Fibroblast of lung (primary cell): Measurements from ENCODE around the gene LRRC61. TPM values are rescaled to one million over a fixed set of nuclear protein-coding genes. Genes with fewer than 3 reads are reported as not detected.

ENCODE experiments used
- DNase-seq, 2 donors: peaks; one replicate each; pipeline versions ENCODE4 v3.0.0 to v3.0.0-alpha.2; 2010; ENCODE audit warnings: low read depth in 2 of 2
- H2AFZ ChIP-seq: 2 replicates; pipeline ENCODE4 v1.5.1; 2012; ENCODE audit warnings: low read length, control low read depth, inconsistent platforms
- H3K27ac ChIP-seq: 2 replicates; pipeline ENCODE4 v1.5.1; 2011; ENCODE audit warnings: low read length, control low read depth; ENCODE audit not compliant: insufficient read depth
- H3K27me3 ChIP-seq: 2 replicates; pipeline ENCODE4 v1.5.1; 2011; ENCODE audit warnings: mild to moderate bottlenecking, low read length; ENCODE audit not compliant: control insufficient read depth, insufficient read depth
- H3K36me3 ChIP-seq: 2 replicates; pipeline ENCODE4 v1.5.1; 2011; ENCODE audit warnings: low read length; ENCODE audit not compliant: control insufficient read depth, insufficient read depth
- H3K4me1 ChIP-seq: 2 replicates; pipeline ENCODE4 v1.5.1; 2011; ENCODE audit warnings: low read length; ENCODE audit not compliant: control insufficient read depth, insufficient read depth; ENCODE audit errors: extremely low read depth
- H3K4me2 ChIP-seq: 2 replicates; pipeline ENCODE4 v1.5.1; 2011; ENCODE audit warnings: low read length, control low read depth; ENCODE audit not compliant: insufficient read depth; ENCODE audit errors: extremely low read depth
- H3K4me3 ChIP-seq, 4 experiments: fragments of 200-600 bp in 1 of 4; sonication (generic) in 1 of 4; replicated peaks in 1 of 4; 2 replicates each; pipeline ENCODE4 v1.5.1; 2011 to 2016; ENCODE audit warnings: low read length in 4 of 4, low read depth in 3 of 4, mild to moderate bottlenecking in 3 of 4, control low read depth in 2 of 4, inconsistent platforms in 1 of 4, mixed read lengths in 1 of 4; ENCODE audit not compliant: insufficient read depth in 1 of 4; ENCODE audit errors: control extremely low read depth in 1 of 4
- H3K79me2 ChIP-seq: 2 replicates; pipeline ENCODE4 v1.5.1; 2012; ENCODE audit warnings: mild to moderate bottlenecking, low read length, inconsistent platforms; ENCODE audit not compliant: control insufficient read depth, insufficient read depth
- H3K9ac ChIP-seq: 2 replicates; pipeline ENCODE4 v1.5.1; 2011; ENCODE audit warnings: mild to moderate bottlenecking, low read length, control low read depth; ENCODE audit not compliant: insufficient read depth
- H3K9me3 ChIP-seq: 2 replicates; pipeline ENCODE4 v1.5.1; 2012; ENCODE audit warnings: low read depth, low read length; ENCODE audit not compliant: control insufficient read depth, insufficient read depth
- H4K20me1 ChIP-seq: 2 replicates; pipeline ENCODE4 v1.5.1; 2011; ENCODE audit warnings: low read length; ENCODE audit not compliant: control insufficient read depth, insufficient read depth; ENCODE audit errors: extremely low read depth
- CTCF ChIP-seq, 2 donors: IDR thresholded peaks in 1 of 2; conservative IDR thresholded peaks in 1 of 2; 1 replicate in 1 of 2; 2 replicates in 1 of 2; pipeline ENCODE4 v1.5.1; 2011 to 2012; ENCODE audit warnings: low read length in 2 of 2, control low read depth in 1 of 2, inconsistent platforms in 1 of 2, low read depth in 1 of 2, mild to moderate bottlenecking in 1 of 2
- EZH2 ChIP-seq: IDR thresholded peaks from 2 replicates; pipeline ENCODE4 v1.5.1; 2012; ENCODE audit warnings: low read length, control low read depth, mild to moderate bottlenecking; ENCODE audit errors: missing control alignments
- polyA plus RNA-seq, 2 donors: library from polyadenylated mRNA; depleted of rRNA in 1 of 2; stranded (reverse) in 1 of 2; unstranded in 1 of 2; fragments of >200 nt; gene quantifications; 2 replicates each; pipeline ENCODE4 v1.2.1, GENCODE V29; 2011 to 2012; ENCODE audit warnings: missing spikeins in 1 of 2
- total RNA-seq: library from RNA; depleted of rRNA; stranded (reverse); fragments of >200 nt; gene quantifications from 2 replicates; pipeline ENCODE4 v1.2.1, GENCODE V29; 2014

LRRC61 gene
- total and polyA plus RNA-seq, 2 donors (not counting 1 experiment from before 2014, with no cell fraction given), result 0.03 to 0.33 TPM

- H3K9me3 ChIP-seq, result no peaks in the 10 kb centered on the region
- no peak overlapping the region for H3K4me2 ChIP-seq
- H3K27ac ChIP-seq, result no peak overlapping the region
- H3K9ac ChIP-seq, result no peak overlapping the region
- H3K27me3 ChIP-seq, result no peaks in the 10 kb centered on the region
- H3K4me1 ChIP-seq, result no peaks in the 10 kb centered on the region
- H2AFZ ChIP-seq, result no peak overlapping the region
- H3K79me2 ChIP-seq, result no peaks in the 10 kb centered on the region
- H3K4me3 ChIP-seq, result no peak overlapping the region
- TF ChIP-seq EZH2, result no peak
- peak in 1 of 2 donors; percentile 61 for DNase-seq
- no peaks in the 10 kb centered on the region for H3K36me3 ChIP-seq
- no peaks in the 10 kb centered on the region for H4K20me1 ChIP-seq
Measured at GRCh38 chr7:150357771-150358427, 34.7 kb downstream of the LRRC61 start.

- Histone ChIP-seq H3K4me1 (no peaks in the 10 kb centered on the region), H3K9me3 (no peaks in the 10 kb centered on the region), H3K79me2 (no peaks in the 10 kb centered on the region), H3K9ac (no peak overlapping the region), H3K27ac (no peak overlapping the region), H3K4me3 (no peak overlapping the region), H3K27me3 (no peaks in the 10 kb centered on the region), H2AFZ (no peak overlapping the region), H3K4me2 (no peak overlapping the region), H4K20me1 (no peaks in the 10 kb centered on the region), H3K36me3 (no peaks in the 10 kb centered on the region)
- TF ChIP-seq CTCF (conservative IDR thresholded peaks at IDR 0.05 in 1 of 2, IDR thresholded peaks at IDR 0.05 in 1 of 2; ENCODE audit: low read depth in 1 of 2, low read length in 2 of 2) (no peak), EZH2 (no peak)
- DNase-seq, result no peak
Measured at GRCh38 chr7:150358433-150358832, 35.3 kb downstream of the LRRC61 start.

- H4K20me1 ChIP-seq, result no peaks in the 10 kb centered on the region
- H2AFZ ChIP-seq, result no peak overlapping the region
- no peak for DNase-seq
- no peaks in the 10 kb centered on the region for H3K36me3 ChIP-seq
- no peak overlapping the region for H3K4me2 ChIP-seq
- H3K4me1 ChIP-seq, result no peaks in the 10 kb centered on the region
- H3K27me3 ChIP-seq, result no peaks in the 10 kb centered on the region
- H3K4me3 ChIP-seq, result no peak overlapping the region
- no peak overlapping the region for H3K27ac ChIP-seq
- TF ChIP-seq EZH2, result no peak
- TF ChIP-seq CTCF (conservative IDR thresholded peaks at IDR 0.05 in 1 of 2, IDR thresholded peaks at IDR 0.05 in 1 of 2; ENCODE audit: low read depth in 1 of 2, low read length in 2 of 2), result no peak
- H3K9me3 ChIP-seq, result no peaks in the 10 kb centered on the region
- H3K79me2 ChIP-seq, result no peaks in the 10 kb centered on the region
- H3K9ac ChIP-seq, result no peak overlapping the region
Measured at GRCh38 chr7:150358988-150359621, 36.0 kb downstream of the LRRC61 start.
